Measurements from ENCODE around the gene SFPQ. TPM values are rescaled to one million over a fixed set of nuclear protein-coding genes. Genes with fewer than 3 reads are reported as not detected.
"Not testable (repeated sequence)": the region's sequence is repeated elsewhere in the genome, so short reads cannot be mapped to it uniquely, and the experiment has no call there.

The SFPQ gene
- total and polyA plus RNA-seq, 2 experiments from 2014 or later = 170 to 183 TPM

DNA sequence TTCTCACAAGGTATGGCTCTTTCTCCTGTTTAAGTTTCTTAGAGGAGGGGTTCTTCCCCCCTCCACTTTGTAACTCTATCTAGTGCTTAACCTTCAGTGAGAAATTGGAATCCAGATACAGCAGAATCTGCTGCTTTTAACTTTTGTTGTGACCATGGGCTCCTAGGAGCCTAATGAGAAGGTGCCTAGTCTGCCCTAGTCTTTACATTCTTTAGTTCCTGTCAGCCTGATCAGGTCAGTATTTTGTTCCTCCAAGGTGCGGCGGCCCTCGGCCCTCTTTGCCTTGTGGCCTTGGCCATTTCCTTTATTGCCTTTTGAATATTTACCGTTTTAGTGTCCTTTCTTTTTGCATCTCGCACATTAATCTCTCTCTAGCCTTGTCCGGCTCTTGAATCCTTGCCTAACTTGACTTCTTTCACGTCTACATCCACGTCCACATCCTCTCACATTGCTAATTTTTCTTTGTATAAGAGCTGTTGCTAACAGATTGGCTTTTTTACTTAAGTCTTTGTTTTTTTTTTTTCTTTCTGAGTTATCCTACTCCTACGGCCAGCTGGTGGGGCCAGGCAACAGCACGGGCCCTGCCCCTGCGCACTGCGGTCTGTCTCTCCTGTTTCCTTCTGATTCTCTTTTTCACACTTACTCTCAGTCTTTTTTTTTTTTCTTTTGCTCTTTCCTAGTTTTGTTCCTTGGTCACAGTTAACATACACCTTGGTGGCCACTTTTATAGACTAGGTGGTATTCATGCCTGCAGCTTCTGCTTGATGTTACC, 49.0 kb downstream of the SFPQ start:
- Histone ChIP-seq H3K4me3 (no peak overlapping the region), H3K27ac (no peak overlapping the region), H3K36me3 (replicated peaks; ENCODE audit: insufficient read depth, low read depth) (no peaks in the 10 kb centered on the region), H4K20me1 (ENCODE audit: insufficient read depth, poor library complexity, severe bottlenecking) (no peaks in the 10 kb centered on the region), H3K4me2 (no peak overlapping the region), H3K79me2 (no peaks in the 10 kb centered on the region), H3K4me1 (ENCODE audit: insufficient read depth) (peaks cover 4% of the 10 kb centered on the region), H3K27me3 (no peaks in the 10 kb centered on the region), H2AFZ (no peak overlapping the region), H3K9me2 (replicated peaks; ENCODE audit: insufficient read depth) (no peaks in the 10 kb centered on the region), H3K9me3 (ENCODE audit: low read depth) (no peaks in the 10 kb centered on the region)
- TF ChIP-seq EZH2 (IDR thresholded peaks at IDR 0.05; ENCODE audit: borderline replicate concordance) (no peak), CTCF (IDR thresholded peaks at IDR 0.05; ENCODE audit: poor library complexity) (no peak), EZH2phosphoT487 (IDR thresholded peaks at IDR 0.05; ENCODE audit: low read depth, severe bottlenecking, unreplicated experiment) (no peak)
- no peak for DNase-seq (ENCODE audit: low spot score)
- WGBS (ENCODE audit: low lambda C conversion rate, missing lambda C conversion rate) = 79% methylated on average over 12 of the region's 12 CpGs

- not testable (repeated sequence) for H3K9me3 ChIP-seq (ENCODE audit: low read depth); H3K27ac ChIP-seq; H3K9me2 ChIP-seq (replicated peaks; ENCODE audit: insufficient read depth); H3K4me1 ChIP-seq (ENCODE audit: insufficient read depth); H2AFZ ChIP-seq; H3K4me2 ChIP-seq; DNase-seq (ENCODE audit: low spot score); H3K4me3 ChIP-seq; H3K27me3 ChIP-seq; H3K36me3 ChIP-seq (replicated peaks; ENCODE audit: insufficient read depth, low read depth); H3K79me2 ChIP-seq; H4K20me1 ChIP-seq (ENCODE audit: insufficient read depth, poor library complexity, severe bottlenecking)
- WGBS (ENCODE audit: low lambda C conversion rate, missing lambda C conversion rate) = 79% methylated on average over 9 of the region's 9 CpGs
Observed at GRCh38 chr1:35142728-35143127, 50.2 kb downstream of the SFPQ start.

- not testable (repeated sequence) for H3K79me2 ChIP-seq; H2AFZ ChIP-seq; H3K9me2 ChIP-seq (replicated peaks; ENCODE audit: insufficient read depth); DNase-seq (ENCODE audit: low spot score); H4K20me1 ChIP-seq (ENCODE audit: insufficient read depth, poor library complexity, severe bottlenecking); H3K4me2 ChIP-seq; H3K4me3 ChIP-seq; H3K27ac ChIP-seq; H3K4me1 ChIP-seq (ENCODE audit: insufficient read depth); H3K9me3 ChIP-seq (ENCODE audit: low read depth); H3K36me3 ChIP-seq (replicated peaks; ENCODE audit: insufficient read depth, low read depth); H3K27me3 ChIP-seq
Observed at GRCh38 chr1:35142294-35142693, 50.7 kb downstream of the SFPQ start.

DNA sequence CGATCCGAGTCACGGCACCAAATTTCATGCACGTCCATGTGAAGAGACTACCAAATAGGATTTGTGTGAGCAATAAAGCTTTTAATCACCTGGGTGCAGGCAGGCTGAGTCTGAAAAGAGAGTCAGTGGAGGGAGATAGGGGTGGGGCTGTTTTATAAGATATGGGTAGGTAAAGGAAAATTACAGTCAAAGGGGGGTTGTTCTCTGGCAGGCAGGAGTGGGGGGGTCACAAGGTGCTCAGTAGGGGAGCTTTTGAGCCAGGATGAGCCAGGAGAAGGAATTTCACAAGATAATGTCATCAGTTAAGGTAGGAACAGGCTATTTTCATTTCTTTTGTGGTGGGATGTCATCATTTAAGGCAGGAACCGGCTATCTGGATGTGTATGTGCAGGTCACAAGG, 55.4 kb downstream of the SFPQ start:
- not testable (repeated sequence) for H4K20me1 ChIP-seq (ENCODE audit: insufficient read depth, poor library complexity, severe bottlenecking); H3K4me3 ChIP-seq; H3K4me2 ChIP-seq; H3K36me3 ChIP-seq (replicated peaks; ENCODE audit: insufficient read depth, low read depth); DNase-seq (ENCODE audit: low spot score); H3K79me2 ChIP-seq; H3K27me3 ChIP-seq; H3K4me1 ChIP-seq (ENCODE audit: insufficient read depth); H3K27ac ChIP-seq; H3K9me3 ChIP-seq (ENCODE audit: low read depth); H3K9me2 ChIP-seq (replicated peaks; ENCODE audit: insufficient read depth); H2AFZ ChIP-seq
- WGBS (ENCODE audit: low lambda C conversion rate, missing lambda C conversion rate) = 87% methylated on average over 5 of the region's 5 CpGs

DNA sequence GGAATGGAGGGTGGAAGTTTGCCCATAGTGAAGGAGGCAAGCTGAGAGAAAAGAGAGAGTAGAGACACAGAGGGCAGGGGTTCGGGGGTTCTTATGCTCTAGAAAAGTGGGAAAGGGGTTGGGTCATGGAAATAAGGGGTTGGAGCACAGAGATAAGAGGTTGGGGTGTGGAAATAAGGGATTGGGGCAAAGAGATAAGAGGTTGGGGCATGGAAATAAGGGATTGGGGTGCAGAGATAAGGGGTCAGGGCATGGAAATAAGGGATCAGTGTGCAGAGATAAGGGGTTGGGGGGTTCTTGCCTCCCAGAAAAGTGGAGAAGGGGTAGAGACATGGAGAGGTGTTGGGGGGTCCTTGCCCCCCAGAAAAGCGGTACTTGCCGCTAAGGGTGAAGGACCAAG, 56.2 kb downstream of the SFPQ start:
- no peak overlapping the region for H2AFZ ChIP-seq
- no peaks in the 10 kb centered on the region for H4K20me1 ChIP-seq (ENCODE audit: insufficient read depth, poor library complexity, severe bottlenecking)
- H3K4me2 ChIP-seq = no peak overlapping the region
- H3K27ac ChIP-seq = no peak overlapping the region
- H3K4me3 ChIP-seq = no peak overlapping the region
- no peaks in the 10 kb centered on the region for H3K9me2 ChIP-seq (replicated peaks; ENCODE audit: insufficient read depth)
- no peaks in the 10 kb centered on the region for H3K4me1 ChIP-seq (ENCODE audit: insufficient read depth)
- 96% methylated on average over 3 of the region's 3 CpGs for WGBS (ENCODE audit: low lambda C conversion rate, missing lambda C conversion rate)
- no peaks in the 10 kb centered on the region for H3K27me3 ChIP-seq
- no peaks in the 10 kb centered on the region for H3K36me3 ChIP-seq (replicated peaks; ENCODE audit: insufficient read depth, low read depth)
- no peak for TF ChIP-seq EZH2 (IDR thresholded peaks at IDR 0.05; ENCODE audit: borderline replicate concordance)
- no peak for TF ChIP-seq CTCF (IDR thresholded peaks at IDR 0.05; ENCODE audit: poor library complexity)
- TF ChIP-seq EZH2phosphoT487 (IDR thresholded peaks at IDR 0.05; ENCODE audit: low read depth, severe bottlenecking, unreplicated experiment) = no peak
- no peaks in the 10 kb centered on the region for H3K9me3 ChIP-seq (ENCODE audit: low read depth)
- H3K79me2 ChIP-seq = no peaks in the 10 kb centered on the region
- no peak for DNase-seq (ENCODE audit: low spot score)

Small RNA genes within 50 kb of the gene (small RNA-seq; reads per million reads assigned to genes)
- gene RF00019 = not detected

Other genes with a start within 250 kb of the SFPQ start
- gene TMEM35B, start 207.8 kb downstream of the SFPQ start, total RNA-seq = 37.5 and 43.8 TPM in 2 replicates
- gene TMEM35B, start 207.8 kb downstream of the SFPQ start, polyA plus RNA-seq = 51.5 and 51.8 TPM in 2 replicates
- gene ZMYM6, start 161.2 kb downstream of the SFPQ start, total RNA-seq = 16.7 and 20.7 TPM in 2 replicates
- gene ZMYM6, start 161.2 kb downstream of the SFPQ start, polyA plus RNA-seq = 10.6 and 11.3 TPM in 2 replicates
- gene ZMYM1, start 113.8 kb downstream of the SFPQ start, total RNA-seq = 17.9 and 18.7 TPM in 2 replicates
- gene ZMYM1, start 113.8 kb downstream of the SFPQ start, polyA plus RNA-seq = 3.8 and 4.7 TPM in 2 replicates
- 35.5 and 43.4 TPM in 2 replicates for gene ZMYM4, start 75.6 kb upstream of the SFPQ start, total RNA-seq
- 17.6 and 24.5 TPM in 2 replicates for gene ZMYM4, start 75.6 kb upstream of the SFPQ start, polyA plus RNA-seq